ENCODE results near the gene LRRK1.
A peak's percentile ranks its signal among the peaks of the same experiment; 100 is the strongest.

The LRRK1 gene

DNA sequence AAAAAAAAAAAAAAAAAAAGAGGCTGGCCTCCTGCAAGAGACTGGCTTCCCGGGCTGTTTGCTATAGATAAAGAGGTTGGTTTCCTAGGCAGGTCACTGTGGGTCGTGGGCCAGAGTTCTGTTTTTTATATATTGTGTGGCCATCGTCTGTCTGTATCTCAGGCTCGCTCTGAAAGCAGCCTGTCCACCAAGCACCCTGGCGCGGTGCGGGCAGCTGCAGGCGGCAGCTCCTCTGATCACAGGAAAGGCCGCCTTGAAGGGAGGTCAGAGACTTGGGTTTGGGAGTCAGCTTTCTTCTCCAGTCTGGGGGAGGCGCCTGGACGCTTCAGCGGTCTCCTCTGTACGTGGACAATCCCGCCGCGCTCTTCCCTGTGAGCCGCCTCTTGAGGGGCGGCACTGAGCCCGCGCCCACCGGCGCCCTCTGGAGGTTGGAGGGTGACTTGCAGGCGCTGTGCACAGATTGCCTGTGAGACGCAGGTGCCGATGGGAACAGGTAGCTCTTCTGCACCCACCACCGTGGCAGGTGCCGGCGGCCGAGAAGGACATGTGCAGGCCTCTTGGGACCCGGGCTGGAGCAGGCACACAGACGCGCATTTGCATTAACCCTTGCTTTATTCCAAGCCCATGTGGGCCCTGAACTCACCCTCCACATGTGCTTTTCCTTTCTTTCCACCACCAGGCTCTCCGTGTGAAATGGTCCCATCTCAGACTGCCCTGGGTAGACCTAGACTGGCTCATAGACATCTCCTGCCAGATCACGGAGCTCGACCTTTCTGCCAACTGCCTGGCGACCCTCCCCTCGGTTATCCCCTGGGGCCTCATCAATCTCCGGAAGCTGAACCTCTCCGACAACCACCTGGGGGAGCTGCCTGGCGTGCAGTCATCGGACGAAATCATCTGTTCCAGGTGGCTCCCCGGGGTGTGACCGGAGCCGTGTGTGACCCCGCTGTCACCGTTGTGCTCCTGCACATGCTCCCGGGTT lies 89.3 kb downstream of the LRRK1 start:
- DNase-seq = peak; percentile 79

DNA sequence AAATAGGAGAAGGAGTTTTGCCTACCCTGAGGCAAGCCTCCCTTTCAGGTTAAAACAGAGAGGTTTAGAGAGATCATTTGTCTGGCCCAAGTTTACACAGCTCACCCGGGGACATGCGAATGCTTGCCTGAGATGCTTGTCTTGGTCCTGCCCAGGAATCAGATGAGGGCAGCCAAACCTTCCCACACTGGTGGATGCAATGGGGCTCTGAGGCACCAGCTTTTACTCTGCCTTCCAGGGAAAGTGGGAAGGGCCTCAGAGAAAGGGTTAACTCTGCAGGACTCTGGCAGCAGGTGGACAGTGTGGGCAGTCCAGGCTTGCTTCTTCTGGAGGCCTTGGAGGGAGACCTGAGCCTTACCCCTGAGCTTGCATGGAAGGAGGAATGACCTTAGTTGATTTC lies 90.0 kb downstream of the LRRK1 start:
- no peak for DNase-seq

DNA sequence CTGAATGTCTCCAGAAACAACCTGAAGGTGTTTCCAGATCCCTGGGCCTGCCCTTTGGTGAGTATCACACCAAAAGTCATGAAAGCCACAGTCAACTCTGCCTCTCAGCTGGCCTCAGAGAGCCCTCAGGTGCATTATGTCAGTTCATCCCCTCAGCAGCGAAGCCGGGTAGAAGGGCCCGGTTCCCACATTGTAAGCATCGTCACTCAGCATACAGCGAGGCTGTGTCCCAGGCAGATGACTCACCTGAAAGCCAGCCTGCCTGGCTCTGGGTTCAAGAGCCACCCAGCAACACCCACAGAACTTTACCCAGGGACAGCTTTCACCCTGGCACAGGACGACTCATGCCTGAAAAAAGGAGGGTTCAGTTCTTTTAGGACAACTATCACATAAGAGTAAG lies 91.6 kb downstream of the LRRK1 start:
- DNase-seq = no peak

DNA sequence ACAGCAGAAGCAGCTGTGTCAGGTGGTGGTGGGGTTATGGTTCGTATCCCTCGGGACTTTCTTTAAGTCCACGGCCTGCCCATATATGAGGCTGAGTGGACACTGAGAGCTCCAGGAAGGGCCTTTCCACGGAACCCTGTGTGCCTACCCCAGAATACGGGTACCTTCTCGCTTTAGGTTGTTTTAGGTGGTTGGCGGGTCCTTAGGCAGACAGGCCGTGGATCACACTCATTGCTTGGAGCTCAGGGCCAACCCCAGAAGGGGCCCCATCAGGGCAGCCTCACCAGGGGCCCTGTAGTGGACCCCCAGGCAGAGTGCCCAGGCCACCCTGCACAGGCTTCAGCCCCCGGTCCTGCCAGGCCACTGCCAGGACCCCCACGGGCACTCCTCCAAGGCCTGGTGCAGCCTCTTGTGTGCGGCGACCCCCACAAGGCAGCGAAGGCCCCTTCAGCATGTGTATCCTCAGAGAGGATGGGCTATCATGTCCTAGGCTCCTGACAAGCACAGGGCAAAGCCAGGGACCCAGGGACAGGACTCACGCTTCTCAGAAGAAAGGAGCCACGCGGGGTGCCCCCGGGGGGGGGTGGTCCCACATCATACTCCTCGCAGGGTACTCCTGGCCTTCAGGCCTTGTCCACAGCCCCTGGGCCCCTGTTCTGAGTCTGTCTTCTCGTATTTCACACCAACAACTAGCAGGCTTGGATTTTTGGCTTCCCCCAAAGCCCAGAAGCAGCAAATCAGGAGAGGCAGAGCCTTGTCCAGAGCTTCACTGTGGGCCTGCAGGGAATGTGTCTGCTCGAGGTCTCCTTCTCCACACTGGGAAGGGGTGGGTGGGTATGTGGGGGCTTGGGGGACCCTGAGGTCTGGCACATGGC lies 93.4 kb downstream of the LRRK1 start:
- no peak for DNase-seq

DNA sequence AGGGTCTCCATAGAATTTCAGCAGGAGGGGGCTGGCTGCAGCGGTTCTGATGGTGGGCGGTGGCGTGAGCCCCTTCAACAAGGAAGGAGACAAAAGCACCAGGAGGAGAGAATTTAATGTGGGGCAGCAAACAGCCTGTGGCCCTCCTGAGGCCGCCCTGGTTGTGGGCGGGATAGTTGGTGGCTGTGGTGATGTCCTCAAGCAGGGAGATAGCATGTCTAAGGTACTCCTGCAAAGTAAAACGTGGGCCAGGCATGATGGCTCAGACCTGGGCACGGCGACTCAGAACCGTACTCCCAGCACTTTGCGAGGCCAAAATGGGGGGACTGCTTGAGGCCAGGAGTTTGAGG lies 94.0 kb downstream of the LRRK1 start:
- DNase-seq = no peak

DNA sequence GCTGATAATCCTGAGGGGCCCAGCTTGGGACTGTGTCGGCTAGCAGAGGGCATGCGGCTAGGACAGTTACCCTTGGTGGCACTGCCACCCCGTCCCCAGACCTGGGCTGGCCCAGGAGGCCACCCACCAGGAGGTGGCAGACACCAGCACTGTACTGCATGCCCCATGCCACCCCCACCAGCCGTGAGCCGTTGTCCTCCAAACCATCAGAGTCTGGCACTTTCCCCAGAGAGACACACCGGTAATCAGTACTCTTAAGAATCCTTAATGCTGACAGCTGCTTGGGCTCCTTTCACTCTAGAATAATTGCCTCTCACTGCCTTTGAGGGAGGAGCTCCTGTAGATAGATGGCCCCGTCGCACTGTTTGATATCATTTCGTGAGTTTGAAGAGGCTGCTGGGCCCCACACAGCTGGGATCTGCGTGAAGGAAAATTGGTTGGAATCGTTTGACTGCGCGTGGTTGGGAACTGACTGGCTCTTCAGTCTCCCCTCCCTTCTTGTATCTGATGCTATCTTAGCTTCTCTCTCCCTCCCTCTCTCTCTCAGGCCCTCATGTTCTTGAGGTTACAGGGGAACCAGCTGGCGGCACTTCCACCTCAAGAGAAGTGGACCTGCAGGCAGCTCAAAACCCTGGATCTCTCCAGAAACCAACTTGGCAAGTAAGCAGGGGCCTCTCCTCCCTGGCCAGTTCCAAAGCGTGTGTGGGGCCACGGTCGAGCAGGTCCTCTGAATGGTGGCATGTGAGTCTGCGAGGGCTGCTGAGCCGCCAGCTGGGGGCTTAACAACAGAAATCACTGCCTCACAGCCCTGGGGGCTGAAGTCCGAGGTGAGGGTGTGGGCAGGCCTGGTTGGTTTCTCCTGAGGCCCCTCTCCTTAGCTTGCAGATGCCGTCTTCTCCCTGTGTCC lies 94.9 kb downstream of the LRRK1 start:
- DNase-seq = no peak

DNA sequence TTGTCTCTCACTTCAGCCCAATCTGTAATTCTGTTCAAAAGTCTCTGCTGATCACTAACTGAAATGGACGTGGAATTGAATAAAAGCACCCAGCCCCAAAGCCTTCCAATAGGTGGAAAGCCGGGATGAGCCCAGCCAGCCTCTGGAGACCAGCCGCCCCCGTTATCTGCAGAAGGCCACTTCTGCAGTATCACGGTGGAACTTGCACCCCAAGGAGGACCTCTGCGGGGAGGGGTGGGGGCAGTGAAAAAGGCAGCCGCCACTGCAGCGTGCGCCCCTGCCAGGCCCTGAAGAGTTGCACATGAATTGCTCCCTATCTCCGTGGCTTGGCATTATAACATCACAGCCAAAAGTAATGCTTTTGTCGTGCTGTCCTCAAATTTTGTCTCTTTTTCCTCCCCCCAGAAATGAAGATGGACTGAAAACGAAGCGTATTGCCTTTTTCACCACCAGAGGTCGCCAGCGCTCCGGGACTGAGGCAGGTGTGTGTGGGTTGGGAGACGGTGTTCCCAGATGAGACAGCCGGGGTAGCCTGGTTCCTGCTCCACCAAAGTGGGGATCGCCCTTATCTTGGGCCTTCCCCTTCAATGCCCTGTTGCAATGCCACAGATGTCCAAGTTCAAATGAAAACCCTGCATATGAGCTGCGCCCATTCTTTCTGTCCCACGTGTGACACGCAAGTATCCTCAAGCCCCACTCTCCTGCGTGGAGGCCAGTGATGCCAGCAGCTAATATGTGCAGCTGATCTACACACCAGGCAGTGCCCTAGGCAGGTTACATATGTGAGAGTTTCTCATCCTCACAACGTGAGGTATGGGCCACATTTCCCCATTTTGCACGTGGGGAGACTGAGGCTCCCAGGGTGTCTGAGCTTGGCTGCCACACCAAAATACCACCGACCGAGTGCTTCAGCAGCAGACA lies 96.0 kb downstream of the LRRK1 start:
- peak; percentile 62 for DNase-seq

DNA sequence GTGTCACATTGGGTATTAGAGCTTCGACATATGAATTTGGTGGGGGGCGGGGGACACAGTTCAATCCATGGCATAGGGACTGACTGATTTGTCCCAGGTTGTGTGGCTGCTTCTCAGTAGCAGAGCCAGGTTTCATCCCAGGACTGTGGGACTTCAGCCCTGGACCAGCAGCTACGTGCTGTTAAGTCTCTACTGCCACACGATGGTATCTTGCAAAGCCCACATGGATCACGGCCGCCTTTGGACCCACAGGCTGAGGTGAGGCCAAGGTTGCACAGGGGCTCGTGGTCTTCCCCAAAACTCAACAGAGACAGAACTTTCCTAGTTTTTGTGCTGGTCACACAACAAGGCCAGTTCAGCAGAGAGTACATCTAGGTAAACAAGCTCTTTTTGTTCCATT lies 97.4 kb downstream of the LRRK1 start:
- no peak for DNase-seq

DNA sequence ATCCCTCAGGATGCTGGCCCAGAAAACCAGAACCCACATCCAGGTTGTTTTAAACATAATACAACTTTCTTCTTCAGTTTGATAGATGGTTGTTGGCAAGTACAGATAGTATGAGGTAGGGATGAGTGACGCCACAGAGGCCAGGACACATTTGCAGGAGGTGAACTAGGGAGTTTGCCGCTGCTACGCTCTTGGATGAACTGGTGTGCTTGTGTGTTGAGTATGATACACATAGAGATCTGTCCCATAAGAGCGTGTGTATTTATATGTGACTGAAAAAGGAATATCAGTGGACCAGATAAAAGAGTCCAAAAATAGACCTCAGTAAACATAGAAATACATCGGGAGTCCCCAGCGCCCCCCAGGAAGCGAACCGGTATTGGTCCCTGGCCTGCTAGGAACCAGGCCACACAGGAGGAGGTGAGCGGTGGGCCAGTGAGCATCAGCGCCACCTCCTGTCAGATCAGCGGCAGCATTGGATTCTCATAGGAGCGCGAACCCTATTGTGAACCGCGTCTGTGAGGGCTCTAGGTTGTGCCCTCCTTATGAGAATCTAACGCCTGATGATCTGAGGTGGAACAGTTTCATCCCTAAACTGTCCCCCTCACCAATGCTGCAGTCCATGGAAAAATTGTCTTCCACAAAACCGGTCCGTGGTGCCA lies 98.1 kb downstream of the LRRK1 start:
- DNase-seq = no peak

DNA sequence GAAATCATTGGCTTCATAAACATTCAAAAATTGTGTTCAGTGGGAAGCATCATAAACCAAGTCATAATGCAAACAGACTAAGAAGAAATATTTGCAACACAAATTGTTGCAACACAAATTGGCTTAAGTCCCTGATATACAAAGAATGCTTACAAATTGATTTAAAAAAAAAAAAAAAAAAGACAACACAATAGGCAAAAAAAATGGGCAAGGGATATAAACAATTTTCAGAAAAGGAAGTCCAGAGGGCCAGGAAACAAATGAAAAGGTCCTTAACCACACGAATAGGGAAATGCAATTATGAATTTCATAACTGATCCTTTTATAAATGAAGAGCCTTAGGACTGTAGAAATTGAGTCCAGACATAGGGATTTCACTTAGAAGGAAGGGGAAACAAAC lies 98.9 kb downstream of the LRRK1 start:
- DNase-seq = no peak

DNA sequence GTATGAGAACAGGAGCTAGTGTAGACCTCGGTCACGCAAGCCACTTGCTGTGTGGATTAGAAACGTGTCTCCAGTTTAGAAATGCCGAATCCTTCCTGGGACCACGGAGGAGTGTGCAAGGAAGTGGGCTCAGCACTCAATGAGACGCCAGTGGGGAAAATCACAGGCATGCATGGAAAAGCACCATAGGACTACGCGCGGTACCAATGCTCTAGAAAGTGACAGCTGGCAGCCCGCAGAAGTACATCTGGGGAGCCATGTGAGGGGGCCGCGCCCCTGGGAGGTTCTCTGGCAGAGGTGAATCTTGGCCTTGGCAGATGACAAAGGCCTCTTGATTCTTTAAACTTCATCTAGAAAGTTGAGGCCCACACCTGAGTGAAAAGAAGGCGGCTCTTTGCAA lies 99.3 kb downstream of the LRRK1 start:
- no peak for DNase-seq

DNA sequence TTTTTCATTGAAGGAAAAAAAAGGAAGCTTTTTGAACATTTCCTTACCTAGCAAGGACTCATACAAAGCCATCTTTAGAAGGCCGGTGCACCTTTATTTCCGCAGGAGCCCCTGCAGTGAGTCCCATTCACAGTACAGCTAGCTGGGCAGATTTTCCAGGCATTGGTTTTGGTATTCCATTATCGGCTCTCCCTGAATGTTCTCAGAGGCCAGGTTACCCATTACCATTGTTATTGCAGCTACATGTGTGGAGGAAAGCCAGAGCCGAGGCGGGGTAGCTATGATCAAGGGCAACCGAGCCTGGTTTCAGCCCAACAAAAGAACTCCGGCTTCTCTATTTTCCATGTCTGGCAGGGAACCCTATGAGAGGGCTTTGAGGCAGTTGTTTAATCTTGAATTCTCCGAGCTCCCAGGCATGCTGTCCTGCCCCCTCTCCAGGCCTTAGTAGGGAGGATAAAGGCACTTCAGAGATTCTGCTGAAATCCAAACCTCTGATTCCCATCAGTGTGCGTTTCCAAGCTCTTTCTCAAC lies 100.3 kb downstream of the LRRK1 start:
- no peak for DNase-seq

DNA sequence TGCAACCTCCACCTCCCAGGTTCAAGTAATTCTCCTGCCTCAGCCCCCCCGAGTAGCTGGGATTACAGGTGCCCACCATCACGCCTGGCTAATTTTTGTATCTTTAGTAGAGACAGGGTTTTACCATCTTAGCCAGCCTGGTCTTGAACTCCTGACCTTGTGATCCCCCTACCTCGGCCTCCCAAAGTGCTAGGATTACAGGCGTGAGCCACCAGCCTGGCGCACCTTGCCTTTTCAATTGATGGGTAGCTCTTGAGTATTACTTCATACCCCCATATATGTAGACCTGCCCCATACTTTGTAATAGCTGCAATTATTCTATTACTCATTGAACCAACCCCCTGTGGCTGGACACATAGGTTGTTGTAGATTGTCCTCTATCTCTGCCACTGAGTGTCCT lies 101.3 kb downstream of the LRRK1 start:
- DNase-seq = no peak

DNA sequence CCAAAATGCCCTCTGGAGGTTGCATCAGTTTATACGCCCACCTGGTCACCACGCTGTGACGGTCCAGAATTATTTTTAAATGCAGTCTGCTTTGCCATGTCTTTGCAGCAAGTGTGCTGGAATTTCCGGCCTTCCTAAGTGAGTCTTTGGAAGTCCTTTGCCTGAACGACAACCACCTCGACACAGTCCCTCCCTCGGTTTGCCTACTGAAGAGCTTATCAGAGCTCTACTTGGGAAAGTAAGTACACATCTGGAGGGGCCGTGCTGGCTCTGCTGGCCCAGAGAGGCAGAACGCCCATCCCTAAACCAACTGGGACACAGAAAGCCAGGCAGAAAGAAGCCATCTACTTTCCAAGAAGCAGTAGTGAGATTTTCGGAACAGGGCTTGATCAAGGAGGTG lies 101.8 kb downstream of the LRRK1 start:
- DNase-seq = no peak

DNA sequence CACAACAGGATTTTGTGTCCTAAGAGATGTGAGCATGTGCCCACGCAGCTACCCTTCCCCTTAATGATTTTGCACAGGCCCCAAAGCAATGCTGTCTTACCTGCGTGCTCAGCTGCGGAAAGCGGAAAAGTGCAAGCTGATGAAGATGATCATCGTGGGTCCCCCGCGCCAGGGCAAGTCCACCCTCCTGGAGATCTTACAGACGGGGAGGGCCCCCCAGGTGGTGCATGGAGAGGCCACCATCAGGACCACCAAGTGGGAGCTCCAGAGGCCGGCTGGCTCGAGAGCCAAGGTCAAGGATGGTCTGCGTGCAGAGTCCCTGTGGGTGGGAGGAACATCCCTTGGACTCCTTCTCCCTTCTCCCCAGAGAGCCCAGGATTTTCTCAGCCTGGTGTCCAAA lies 103.1 kb downstream of the LRRK1 start:
- DNase-seq = no peak

DNA sequence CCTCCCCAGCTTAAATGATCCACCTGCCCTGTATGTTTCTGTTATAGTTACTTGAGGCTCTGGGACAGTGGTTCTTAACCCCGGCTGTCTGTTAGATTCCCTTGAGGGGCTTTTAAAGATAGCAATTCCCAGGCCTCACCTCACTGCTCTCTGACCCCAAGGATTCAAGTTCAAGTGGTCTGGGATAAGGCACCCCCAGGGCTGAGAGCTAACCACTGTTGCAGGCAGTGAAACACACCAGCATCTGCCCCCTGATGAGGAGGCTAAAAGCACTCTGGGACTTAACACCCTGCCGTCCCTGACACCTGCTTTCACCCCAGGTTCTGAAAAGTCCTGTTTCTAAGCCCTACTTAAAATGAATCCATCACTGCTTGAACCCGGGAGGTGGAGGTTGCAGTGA lies 103.7 kb downstream of the LRRK1 start:
- DNase-seq = no peak

DNA sequence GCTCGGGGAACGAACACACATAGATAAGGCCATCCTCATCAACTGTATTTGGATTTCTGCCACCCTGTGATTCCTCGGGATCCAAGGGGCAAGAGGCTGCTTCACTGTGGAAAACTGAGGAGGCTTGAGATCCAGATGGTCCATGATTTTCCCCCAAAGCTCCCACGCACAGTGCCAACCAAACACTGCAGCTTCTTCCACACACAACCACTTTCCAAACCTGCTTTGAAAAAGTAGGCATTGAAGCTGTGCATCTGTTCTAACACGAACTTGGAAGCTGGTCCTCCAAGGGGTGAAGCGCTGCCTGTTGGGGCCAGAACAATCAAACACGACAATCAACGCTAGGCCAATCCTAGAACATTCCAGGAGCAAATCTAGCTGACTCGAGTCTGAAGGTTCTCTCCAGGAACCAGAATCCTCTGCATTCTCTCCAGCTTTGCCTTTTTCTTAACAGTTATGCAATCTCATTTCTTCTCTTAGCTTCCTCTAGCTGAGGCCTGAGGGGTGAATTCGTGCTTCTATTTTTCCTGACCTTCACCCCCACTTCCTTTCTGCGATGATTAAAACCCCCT lies 104.4 kb downstream of the LRRK1 start:
- no peak for DNase-seq

DNA sequence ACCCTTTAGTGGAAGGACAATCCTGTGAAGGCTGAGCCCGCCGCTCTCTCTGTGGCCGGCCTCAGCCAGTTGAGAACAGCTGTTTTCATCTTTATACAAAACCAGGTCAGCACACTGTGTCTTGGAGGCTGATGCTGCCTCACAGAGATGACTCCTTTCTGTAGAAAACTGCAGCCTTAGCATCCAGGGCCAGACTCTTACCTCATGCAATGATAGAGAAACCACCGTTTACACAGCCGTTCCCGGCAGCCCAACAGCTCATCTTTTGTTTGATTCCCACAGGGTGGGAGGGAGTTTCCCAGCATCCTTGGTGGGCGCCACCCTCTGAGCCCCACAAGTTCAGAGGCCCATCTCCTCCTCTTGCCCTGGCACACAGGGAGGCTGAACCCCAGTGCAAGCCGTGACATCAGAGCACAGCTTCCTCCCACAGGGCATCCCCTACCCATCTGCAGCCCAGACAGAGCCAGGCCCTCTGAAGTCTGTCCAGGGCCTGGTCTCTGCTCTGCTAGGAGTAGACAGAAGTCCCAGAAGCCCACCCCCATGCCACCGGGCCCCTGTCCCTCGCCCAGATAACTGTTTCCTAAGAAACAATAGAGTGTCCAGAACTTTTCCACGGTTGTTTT lies 105.0 kb downstream of the LRRK1 start:
- DNase-seq = peak; percentile 26

DNA sequence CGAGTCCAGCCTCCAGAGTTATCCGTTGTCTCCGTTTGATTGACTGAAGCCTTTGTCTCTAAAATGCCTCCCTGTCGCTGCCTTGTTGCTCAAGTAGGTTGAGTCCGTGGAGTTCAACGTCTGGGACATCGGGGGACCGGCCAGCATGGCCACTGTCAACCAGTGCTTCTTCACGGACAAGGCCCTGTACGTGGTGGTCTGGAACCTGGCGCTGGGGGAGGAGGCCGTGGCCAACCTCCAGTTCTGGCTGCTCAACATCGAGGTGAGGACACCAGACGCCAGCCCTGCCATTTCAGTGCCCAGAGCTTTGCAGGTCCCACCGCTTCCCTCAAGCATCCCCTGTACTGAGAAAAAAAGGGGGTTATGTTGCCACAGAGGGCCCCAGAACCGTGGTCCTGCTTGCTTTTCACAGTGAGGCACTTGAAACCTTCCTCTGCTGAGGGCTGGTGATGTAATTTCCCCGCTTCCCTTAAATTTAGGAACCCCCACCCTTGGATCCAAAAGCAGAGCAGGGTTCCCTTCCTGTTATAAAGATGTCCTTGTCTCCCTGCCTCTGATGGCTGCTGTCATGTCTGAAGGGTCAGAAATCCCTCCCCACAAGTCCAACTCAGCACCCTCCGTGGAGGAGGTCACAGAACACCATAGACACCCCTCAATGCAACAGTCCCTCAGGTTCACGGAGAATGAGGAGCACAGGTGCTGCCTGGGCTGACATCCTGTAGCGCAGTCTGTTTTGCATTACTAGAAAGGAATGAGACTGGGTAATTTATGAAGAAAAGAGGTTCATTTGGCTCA lies 105.7 kb downstream of the LRRK1 start:
- no peak for DNase-seq

Measured in fibroblast of skin of back (primary cell).